ENCODE measurements around the gene PRM1. TPM values are rescaled to one million over a fixed set of nuclear protein-coding genes. Genes with fewer than 3 reads are reported as not detected.

PRM1 gene
- total and polyA plus RNA-seq, 2 of the 13 experiments (the other 11 are each of a cell fraction or from before 2014, with no cell fraction given): not detected

DNA sequence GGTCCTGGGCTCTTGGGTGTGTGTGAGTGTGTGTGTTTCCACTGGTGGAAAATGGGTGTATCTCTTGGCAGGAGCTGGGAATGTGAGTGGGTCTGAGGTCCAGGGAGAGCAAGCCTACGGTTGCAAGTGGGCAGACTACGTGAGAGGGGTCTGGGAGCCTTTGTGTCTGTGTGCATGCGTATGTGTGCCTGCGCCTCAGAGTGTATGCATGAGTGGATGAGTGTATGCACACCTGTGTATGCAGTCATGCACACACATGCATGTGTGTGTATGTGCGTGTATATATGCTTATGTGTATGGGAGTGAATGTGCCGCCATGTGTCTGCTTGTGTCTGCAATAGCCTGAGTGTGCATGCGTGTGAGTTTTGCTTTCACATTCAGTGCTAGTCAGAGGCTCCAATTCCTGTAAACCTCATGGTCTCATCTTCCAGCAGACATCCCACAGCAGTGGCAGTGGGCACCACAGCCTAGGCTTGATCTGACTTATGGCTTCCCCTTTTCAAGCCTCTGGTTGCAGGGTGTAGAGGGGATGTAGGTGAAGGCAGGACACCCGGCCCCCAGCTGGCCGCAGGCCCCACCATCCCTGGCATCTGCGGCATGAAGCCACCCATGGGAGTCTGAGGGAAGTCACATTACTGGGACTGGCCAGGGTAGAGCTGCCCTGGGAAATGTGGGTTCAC is 44.4 kb upstream of the PRM1 start:
- ATAC-seq: peak; percentile 12; the same call in 2 of the 3 replicates
- H3K27ac ChIP-seq (ENCODE audit: extremely low read length, insufficient read depth, low read length): no peak overlapping the region
- H3K9ac ChIP-seq (ENCODE audit: insufficient read depth, low read depth, low read length): no peak overlapping the region
- H3K27me3 ChIP-seq (ENCODE audit: control insufficient read depth in 1 of 2, insufficient read depth in 2 of 2, low read length in 2 of 2): no peaks in the 10 kb centered on the region
- no TSS peak for BruUV-seq (replicated peaks)
- no peak overlapping the region for H3K4me3 ChIP-seq (replicated peaks in 1 of 3; ENCODE audit: insufficient read depth in 1 of 3, low read depth in 2 of 3, low read length in 3 of 3)
- peak overlapping the region; percentile 7; the same call in 1 of the 2 replicates for H3K4me2 ChIP-seq (ENCODE audit: low read depth, low read length)
- H3K36me3 ChIP-seq (replicated peaks in 1 of 2; ENCODE audit: control insufficient read depth in 1 of 2, insufficient read depth in 2 of 2, low read length in 2 of 2): no peaks in the 10 kb centered on the region
- CTCF ChIA-PET (ENCODE audit: low intra/inter-chr PET ratio, low total read pairs): no interaction called here
- intact Hi-C loops (cut with micrococcal nuclease; ENCODE audit: unreplicated experiment): no loop called here
- no peak overlapping the region for H2AFZ ChIP-seq (ENCODE audit: low read length)
- in situ Hi-C loops (cut with HindIII; ENCODE audit: extremely low pct_ligation_motif_present, low pct_unique_long_range_greater_than_20kb): no loop called here
- no peak for DNase-seq (ENCODE audit: low spot score)
- no peak for FAIRE-seq
- POLR2A ChIA-PET: interaction anchor here (0.6 to 2.7 kb wide), 3 partner anchors 14 to 70 kb away, joined by 3 to 9 read pairs (median 4); partner anchors contain the start of gene SOCS1
- H4K20me1 ChIP-seq (ENCODE audit: insufficient read depth, low read length): no peaks in the 10 kb centered on the region
- no peaks in the 10 kb centered on the region for H3K9me3 ChIP-seq (ENCODE audit: low read length)
- peaks cover 45% of the 10 kb centered on the region for H3K4me1 ChIP-seq (ENCODE audit: insufficient read depth, low read length)
- H3K79me2 ChIP-seq (ENCODE audit: insufficient read depth, low read length): no peaks in the 10 kb centered on the region
- WGBS (ENCODE audit: low lambda C conversion rate): 76% methylated on average over 10 of the region's 10 CpGs
- TF ChIP-seq, protein P1, sequence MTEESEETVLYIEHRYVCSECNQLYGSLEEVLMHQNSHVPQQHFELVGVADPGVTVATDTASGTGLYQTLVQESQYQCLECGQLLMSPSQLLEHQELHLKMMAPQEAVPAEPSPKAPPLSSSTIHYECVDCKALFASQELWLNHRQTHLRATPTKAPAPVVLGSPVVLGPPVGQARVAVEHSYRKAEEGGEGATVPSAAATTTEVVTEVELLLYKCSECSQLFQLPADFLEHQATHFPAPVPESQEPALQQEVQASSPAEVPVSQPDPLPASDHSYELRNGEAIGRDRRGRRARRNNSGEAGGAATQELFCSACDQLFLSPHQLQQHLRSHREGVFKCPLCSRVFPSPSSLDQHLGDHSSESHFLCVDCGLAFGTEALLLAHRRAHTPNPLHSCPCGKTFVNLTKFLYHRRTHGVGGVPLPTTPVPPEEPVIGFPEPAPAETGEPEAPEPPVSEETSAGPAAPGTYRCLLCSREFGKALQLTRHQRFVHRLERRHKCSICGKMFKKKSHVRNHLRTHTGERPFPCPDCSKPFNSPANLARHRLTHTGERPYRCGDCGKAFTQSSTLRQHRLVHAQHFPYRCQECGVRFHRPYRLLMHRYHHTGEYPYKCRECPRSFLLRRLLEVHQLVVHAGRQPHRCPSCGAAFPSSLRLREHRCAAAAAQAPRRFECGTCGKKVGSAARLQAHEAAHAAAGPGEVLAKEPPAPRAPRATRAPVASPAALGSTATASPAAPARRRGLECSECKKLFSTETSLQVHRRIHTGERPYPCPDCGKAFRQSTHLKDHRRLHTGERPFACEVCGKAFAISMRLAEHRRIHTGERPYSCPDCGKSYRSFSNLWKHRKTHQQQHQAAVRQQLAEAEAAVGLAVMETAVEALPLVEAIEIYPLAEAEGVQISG (CRISPR knock-in tag; IDR thresholded peaks at IDR 0.05): 0 out of 2 replicates have a peak, but pooled peaks have one; percentile 20
- TF ChIP-seq, protein P2, sequence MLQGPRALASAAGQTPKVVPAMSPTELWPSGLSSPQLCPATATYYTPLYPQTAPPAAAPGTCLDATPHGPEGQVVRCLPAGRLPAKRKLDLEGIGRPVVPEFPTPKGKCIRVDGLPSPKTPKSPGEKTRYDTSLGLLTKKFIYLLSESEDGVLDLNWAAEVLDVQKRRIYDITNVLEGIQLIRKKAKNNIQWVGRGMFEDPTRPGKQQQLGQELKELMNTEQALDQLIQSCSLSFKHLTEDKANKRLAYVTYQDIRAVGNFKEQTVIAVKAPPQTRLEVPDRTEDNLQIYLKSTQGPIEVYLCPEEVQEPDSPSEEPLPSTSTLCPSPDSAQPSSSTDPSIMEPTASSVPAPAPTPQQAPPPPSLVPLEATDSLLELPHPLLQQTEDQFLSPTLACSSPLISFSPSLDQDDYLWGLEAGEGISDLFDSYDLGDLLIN (CRISPR knock-in tag; IDR thresholded peaks at IDR 0.05; ENCODE audit: borderline replicate concordance): 0 out of 2 replicates have a peak, but pooled peaks have one; percentile 30
- TF ChIP-seq, protein P3, sequence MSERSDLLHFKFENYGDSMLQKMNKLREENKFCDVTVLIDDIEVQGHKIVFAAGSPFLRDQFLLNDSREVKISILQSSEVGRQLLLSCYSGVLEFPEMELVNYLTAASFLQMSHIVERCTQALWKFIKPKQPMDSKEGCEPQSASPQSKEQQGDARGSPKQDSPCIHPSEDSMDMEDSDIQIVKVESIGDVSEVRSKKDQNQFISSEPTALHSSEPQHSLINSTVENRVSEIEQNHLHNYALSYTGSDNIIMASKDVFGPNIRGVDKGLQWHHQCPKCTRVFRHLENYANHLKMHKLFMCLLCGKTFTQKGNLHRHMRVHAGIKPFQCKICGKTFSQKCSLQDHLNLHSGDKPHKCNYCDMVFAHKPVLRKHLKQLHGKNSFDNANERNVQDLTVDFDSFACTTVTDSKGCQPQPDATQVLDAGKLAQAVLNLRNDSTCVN (CRISPR knock-in tag; IDR thresholded peaks at IDR 0.05; ENCODE audit: borderline replicate concordance): no peak
- TF ChIP-seq PCBP2 (optimal IDR thresholded peaks at IDR 0.05; ENCODE audit: low read depth, low read length, poor library complexity, severe bottlenecking): no peak
- TF ChIP-seq ZNF468 (CRISPR knock-in tag; IDR thresholded peaks at IDR 0.05): no peak
- no peak for TF ChIP-seq ZIK1 (CRISPR knock-in tag; IDR thresholded peaks at IDR 0.05; ENCODE audit: borderline replicate concordance, low read depth)
- TF ChIP-seq, protein P4, sequence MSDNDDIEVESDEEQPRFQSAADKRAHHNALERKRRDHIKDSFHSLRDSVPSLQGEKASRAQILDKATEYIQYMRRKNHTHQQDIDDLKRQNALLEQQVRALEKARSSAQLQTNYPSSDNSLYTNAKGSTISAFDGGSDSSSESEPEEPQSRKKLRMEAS (IDR thresholded peaks at IDR 0.05): 0 out of 2 replicates have a peak, but pooled peaks have one; percentile 30
- TF ChIP-seq, protein P5, sequence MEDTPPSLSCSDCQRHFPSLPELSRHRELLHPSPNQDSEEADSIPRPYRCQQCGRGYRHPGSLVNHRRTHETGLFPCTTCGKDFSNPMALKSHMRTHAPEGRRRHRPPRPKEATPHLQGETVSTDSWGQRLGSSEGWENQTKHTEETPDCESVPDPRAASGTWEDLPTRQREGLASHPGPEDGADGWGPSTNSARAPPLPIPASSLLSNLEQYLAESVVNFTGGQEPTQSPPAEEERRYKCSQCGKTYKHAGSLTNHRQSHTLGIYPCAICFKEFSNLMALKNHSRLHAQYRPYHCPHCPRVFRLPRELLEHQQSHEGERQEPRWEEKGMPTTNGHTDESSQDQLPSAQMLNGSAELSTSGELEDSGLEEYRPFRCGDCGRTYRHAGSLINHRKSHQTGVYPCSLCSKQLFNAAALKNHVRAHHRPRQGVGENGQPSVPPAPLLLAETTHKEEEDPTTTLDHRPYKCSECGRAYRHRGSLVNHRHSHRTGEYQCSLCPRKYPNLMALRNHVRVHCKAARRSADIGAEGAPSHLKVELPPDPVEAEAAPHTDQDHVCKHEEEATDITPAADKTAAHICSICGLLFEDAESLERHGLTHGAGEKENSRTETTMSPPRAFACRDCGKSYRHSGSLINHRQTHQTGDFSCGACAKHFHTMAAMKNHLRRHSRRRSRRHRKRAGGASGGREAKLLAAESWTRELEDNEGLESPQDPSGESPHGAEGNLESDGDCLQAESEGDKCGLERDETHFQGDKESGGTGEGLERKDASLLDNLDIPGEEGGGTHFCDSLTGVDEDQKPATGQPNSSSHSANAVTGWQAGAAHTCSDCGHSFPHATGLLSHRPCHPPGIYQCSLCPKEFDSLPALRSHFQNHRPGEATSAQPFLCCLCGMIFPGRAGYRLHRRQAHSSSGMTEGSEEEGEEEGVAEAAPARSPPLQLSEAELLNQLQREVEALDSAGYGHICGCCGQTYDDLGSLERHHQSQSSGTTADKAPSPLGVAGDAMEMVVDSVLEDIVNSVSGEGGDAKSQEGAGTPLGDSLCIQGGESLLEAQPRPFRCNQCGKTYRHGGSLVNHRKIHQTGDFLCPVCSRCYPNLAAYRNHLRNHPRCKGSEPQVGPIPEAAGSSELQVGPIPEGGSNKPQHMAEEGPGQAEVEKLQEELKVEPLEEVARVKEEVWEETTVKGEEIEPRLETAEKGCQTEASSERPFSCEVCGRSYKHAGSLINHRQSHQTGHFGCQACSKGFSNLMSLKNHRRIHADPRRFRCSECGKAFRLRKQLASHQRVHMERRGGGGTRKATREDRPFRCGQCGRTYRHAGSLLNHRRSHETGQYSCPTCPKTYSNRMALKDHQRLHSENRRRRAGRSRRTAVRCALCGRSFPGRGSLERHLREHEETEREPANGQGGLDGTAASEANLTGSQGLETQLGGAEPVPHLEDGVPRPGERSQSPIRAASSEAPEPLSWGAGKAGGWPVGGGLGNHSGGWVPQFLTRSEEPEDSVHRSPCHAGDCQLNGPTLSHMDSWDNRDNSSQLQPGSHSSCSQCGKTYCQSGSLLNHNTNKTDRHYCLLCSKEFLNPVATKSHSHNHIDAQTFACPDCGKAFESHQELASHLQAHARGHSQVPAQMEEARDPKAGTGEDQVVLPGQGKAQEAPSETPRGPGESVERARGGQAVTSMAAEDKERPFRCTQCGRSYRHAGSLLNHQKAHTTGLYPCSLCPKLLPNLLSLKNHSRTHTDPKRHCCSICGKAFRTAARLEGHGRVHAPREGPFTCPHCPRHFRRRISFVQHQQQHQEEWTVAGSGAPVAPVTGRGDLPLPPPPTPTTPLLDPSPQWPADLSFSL (CRISPR knock-in tag; IDR thresholded peaks at IDR 0.05): no peak
